Stimulated activated CD8-positive, alpha-beta memory T cell treated with anti-CD3 and anti-CD28 coated beads, Interleukin-4, amount 100 ng/mL, for 4 hours (primary cell): ENCODE results near the gene ZNF483.
"Not testable (repeated sequence)": the region's sequence is repeated elsewhere in the genome, so short reads cannot be mapped to it uniquely, and the experiment has no call there.

Experiments used
- DNase-seq, 2 donors: peaks; one replicate each; pipeline ENCODE4 v3.0.0-alpha.2; 2020; ENCODE audit warnings: low read depth in 2 of 2, low spot score in 1 of 2

Gene ZNF483

DNA sequence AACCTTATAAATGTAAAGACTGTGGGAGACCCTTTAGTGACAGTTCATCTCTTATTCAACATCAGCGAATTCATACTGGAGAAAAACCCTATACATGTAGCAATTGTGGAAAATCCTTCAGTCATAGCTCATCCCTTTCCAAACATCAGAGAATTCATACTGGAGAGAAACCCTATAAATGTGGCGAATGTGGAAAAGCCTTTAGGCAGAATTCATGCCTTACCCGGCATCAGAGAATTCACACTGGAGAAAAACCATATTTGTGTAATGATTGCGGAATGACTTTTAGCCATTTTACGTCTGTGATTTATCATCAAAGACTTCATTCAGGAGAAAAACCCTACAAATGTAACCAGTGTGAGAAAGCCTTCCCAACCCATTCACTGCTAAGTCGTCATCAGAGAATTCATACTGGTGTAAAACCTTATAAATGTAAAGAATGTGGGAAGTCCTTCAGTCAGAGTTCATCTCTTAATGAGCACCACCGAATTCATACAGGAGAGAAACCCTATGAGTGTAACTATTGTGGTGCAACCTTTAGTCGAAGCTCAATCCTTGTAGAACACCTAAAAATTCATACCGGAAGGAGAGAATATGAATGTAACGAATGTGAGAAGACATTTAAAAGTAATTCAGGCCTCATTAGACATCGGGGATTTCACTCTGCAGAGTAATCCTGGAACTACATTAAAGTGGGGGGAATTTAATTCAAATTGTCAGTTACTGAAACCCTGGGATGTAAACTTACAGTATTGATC lies 17.7 kb downstream of the ZNF483 start:
- DNase-seq, result no peak

DNA sequence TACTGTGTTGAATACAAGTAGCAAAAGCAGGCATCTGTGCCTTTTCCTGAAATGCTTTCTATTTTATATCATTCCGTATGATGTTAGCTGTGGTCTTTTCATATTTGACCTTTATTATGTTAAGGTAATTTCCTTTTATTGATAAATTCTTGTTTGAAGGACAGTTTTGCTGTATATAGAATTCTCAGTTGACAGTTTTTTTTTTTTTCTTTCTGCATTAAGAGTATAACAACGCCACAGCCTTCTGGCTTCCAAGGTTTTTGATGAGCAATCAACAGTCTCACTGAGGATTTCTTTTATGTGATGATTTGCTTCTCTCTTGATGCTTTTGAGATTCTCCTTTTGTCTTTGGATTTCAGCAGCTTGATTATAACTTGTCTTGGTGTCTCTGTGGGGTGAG lies 23.6 kb downstream of the ZNF483 start:
- DNase-seq, result no peak

DNA sequence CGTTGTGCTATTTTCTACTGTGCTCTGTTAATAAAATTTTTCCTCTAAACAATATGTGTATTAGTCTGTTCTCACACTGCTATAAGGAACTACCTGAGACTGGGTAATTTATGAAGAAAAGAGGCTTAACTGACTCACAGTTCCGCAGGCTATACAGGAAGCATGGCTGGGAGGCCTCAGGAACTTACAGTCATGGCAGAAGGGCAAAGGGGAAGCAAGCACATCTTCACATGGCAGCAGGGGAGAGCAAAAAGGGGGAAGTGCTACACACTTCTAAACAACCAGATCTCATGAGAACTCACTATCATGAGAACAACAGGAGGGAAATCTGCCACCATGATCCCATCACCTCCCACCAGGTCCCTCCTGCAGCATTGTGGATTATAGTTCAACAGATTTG lies 30.4 kb downstream of the ZNF483 start:
- DNase-seq, result not testable (repeated sequence)

DNA sequence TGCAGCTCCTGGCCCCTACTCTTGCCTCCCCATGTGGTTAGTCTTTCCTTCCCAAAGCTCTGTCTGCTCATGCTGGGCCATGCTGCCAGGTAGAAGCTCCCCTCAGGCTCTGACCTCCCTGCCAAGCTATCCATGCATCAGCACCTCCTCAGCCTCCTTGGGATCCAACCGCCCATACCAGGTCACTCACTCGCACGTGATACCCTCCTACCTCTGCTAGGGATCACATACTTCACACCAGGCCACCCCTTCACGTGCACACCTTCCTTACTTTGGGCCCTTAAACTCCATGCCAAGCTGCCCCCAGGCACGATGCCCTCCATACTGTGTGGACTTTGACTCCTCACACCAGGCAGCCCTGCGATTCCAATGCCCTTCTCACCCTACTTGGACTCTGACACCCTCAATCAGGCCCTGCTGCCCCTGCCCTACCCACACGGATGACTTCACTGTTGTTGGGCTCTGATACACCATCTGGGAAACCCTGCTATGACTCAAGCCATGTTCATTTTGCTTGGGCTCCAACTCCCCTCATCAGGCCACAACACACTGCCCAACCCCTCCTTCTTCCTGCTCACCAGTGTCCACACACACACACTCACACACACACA lies 34.1 kb downstream of the ZNF483 start:
- DNase-seq, result no peak

DNA sequence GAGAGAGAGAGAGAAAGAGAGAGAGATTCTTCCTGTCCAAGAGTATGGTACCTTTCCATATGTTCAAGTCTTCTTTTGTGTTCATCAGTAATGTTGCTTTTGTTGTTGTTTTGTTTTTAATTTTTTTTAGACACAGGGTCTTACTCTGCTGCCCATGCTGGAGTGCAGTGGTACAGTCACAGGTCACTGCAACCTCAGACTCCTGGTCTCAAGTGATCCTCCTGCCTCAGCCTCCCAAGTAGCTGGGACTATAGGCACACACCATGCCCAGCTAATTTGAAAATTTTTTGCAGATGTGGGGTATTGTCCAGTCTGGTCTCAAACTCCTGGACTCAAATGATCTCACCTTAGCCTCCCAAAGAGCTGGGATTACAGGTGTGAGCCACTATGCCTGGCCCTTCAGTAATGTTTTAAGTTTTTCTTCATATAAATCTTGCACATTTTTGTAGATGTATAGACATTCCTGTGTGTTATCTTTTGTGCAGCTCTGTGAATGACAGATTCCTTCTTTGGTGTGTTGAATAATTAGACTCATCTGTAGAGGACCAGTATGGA lies 36.3 kb downstream of the ZNF483 start:
- no peak for DNase-seq

DNA sequence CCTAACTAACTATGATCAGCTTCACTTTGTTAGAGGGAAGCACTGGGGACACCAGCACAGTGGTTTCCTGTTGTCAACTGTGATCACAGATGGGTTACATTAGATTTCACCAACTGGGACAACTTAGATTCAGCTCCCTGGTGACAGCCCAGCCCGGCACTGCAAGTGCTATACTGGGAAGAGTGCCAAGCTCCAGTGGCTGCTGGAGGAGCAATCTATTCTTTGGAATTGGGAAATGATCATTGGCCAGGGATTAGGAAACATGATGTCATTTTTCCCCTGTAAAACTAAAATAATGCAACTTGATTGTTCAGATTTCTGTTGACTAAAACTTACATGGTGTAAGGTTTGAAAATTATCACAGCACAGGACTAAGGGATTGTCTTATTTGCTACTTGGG lies 41.3 kb downstream of the ZNF483 start:
- DNase-seq, result no peak

DNA sequence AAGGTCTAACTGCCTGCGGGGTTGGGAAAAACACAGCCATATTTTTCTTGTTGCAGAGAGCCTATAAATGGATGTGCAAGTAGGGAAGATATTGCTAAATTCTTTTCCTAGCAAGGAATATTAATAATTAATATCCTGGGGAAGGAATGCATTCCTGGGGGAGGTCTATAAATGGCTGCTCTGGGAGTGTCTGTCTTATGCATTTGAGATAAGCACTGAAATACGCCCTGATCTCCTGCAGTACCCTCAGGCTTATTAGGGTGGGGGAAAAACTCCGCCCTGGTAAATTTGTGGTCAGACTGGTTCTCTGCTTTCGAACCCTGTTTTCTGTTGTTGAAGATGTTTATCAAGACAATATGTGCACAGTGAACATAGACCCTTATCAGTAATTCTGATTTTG lies 43.1 kb downstream of the ZNF483 start:
- DNase-seq, result not testable (repeated sequence)

DNA sequence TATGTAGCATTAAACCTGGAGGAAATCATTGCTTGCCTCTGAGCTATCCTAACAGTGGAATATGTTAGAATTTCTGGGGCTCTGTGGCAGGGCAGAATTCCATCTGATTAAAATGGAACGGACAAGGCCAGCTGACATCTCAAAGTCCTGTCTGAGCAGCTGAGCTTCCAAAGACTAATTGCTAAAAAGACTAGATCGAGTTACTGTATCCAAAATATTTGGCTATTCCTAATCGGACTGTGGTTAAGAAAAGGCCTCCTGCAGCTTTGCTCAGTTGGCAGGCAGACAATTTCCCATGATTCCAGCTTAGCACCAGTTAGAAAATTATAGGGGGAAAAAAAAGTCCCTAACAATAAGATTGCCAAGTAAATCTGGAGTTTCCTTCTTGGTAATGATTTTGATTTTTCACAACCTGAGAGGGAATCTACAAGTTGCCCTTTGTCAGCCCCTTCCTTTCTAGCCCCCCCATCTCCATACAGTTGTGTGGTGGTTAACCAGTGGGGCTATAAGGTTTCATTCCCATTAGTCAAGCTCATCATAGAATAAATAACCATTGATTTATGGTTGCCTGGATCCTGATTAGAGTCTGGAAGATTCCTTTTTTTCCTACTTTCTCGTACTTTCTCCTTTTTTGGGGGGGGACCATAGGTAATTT lies 48.1 kb downstream of the ZNF483 start:
- DNase-seq, result no peak

DNA sequence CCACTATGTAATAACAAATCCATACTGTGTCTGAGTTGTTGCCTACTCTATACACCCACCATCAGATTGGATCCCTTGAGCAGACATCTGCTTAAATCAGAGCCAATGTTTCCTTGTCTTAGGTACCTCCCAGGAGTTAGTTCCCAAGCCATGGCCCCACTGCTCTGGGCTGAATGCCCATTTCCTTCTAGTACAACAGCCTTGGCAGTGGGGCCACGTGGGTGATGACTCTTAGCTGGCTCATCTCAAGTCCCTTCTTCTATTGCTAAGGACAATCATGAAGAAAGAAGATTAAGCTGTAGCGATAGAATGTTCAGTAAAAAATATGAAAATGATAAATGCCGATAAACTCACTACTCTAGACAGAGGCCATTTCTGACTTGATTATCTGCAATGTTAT lies 57.9 kb downstream of the ZNF483 start:
- no peak for DNase-seq

DNA sequence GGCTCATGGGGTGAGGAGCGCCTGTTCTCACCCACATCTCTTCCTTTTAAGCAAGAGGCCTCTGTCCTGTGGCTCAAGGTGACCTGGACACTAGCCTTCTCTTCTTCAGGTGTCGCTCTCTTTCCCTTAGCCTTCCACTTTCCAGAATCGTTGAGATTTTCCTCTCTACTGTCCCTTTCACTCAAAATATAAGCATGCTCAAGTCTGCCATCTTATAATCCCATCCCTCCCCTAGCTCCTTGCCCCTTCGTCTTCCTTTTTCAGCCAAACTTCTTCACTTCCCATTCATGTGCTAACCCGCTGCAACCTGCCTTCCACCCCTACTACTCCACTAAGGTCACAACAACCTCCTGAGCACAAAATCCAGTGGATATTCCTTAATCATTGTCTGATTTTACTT lies 61.4 kb downstream of the ZNF483 start:
- DNase-seq, result no peak

DNA sequence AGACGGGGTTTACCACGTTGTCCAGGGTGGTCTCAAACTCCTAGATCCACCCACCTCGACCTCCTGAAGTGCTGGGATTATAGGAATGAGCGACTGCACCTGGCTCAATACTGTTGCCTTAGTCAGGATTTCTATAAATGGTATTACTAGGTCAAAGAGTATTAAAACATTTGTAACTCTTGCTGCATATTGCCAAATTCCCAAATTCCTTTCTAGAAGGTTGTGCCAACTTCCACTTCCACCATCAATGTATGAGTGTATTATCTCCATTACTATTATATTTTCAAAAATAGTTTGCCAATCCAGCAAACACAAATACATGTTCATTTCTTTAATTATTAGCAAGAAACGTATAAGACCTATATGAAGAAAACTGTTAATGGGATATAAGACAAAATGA lies 63.9 kb downstream of the ZNF483 start:
- no peak for DNase-seq

DNA sequence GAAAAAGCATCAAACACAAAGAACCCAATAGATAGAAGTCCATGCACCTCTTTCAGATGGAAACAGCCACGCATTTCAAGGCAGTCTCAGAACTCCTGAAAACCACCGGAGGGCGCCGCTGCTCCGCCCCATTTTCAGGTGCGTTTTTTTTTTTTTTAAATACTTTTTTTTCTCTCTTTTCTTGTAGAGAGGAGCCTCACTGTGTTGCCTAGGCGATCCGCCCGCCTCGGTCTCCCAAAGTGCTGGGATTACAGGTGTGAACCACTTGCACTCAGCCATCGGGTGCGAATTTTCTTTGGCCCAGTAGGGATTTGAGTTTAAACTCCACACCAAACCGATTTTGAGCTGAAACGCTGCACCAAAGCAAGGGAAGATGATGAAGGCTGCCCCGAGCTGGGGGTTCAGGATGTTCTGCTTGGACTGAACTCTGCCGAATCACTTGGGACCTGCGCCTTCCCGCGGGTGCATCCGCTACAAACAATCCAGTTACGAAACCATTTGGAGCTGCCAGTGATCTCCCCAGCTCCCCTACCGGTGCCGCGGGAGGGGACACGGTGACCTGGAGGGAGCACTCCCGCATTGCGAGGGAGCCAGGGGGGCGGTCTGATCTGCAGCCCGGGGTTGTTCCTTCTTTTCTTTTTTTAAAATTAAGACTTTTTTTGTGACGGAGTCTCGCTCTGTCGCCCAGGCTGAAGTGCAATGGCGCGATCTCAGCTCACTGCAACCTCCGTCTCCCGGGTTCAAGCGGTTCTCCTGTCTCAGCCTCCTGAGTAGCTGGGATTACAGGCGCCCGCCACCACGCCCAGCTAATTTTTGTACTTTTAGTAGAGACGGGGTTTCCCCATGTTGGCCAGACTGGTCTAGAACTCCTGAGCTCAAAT lies 73.1 kb downstream of the ZNF483 start:
- DNase-seq, result no peak

DNA sequence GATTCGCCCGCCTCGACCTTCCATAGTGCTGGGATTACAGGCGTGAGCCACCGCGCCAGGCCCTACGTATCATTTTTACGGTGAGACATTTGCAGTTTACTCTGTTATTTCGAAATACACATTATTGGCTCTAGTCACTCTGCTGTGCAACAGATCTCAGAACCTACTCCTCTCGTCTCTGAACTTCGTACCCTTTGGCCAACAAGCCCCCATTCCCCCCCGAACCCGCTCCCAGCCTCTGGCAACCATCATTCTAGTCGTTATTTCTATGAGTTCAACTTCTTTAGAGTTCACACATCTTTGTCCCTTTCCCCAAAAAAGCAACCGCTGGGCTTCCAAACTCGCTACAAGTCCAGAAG lies 73.7 kb downstream of the ZNF483 start:
- no peak for DNase-seq

DNA sequence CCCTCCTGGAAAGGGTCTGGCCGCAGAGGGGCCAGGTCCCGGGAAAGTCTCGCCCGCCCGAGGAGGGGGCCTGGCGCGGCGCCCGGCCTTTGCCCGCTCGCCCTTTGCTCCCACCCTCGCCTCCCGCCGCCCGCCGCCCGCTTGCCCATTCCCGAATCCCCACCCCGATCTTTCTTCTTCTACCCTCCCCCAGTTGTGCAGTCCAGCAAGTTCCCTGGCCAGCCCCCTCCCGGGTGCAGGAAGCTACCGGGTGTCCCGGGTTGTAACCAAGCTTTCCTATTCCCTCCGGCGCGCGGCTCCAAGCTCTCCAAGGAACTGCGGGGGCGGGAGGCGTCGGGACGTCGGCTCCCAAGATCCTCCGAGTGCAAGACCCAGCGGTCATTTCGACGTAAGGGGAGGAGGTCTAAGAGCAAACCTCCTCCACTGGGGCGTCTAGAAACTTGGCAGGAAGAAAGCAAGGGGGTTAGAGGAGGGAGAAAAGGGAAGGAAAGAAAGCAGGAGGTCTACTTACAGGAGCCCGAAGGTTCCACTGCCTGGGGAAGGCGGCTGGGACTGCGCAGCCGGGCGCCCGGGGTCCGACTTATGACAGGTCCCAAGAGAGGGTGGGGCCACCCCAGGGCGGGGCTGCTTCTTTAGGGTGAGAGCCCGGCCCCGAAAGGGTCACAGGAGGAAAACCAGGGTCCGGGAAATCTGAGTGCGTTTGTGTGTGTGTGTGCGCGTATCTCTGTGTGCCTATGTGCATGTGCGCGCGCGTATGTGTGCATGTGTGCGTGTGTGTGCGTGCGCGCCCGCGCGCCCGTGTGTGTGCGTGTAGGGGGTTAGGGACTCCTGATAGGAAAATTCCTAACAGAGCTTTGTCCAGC lies 74.3 kb downstream of the ZNF483 start, which contains the start of gene PTGR1:
Gene PTGR1, minus strand, starts transcription at position 556 of the 863 bp plus-strand sequence. CDS start 2,225 bp downstream, outside the sequence.
- no peak for DNase-seq

DNA sequence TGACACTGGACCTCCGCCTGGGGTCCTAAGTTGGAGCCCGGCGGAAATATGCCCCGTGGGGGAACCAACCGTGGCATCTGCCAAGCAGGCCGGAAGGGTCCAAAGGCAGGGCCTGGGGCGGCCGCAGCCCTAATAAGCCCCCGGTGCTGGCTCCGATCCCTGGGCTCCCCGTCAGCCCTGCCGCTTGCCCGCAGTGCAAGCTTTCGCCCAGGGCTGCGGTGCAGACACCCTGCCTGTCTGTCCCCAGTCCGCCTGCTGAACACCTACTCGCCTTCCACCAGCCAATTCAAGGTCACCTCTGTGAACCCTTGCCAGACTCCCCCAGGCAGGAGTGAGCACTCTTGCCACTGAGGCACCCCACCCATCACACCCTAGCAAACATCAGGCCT lies 75.0 kb downstream of the ZNF483 start:
- DNase-seq, result no peak

DNA sequence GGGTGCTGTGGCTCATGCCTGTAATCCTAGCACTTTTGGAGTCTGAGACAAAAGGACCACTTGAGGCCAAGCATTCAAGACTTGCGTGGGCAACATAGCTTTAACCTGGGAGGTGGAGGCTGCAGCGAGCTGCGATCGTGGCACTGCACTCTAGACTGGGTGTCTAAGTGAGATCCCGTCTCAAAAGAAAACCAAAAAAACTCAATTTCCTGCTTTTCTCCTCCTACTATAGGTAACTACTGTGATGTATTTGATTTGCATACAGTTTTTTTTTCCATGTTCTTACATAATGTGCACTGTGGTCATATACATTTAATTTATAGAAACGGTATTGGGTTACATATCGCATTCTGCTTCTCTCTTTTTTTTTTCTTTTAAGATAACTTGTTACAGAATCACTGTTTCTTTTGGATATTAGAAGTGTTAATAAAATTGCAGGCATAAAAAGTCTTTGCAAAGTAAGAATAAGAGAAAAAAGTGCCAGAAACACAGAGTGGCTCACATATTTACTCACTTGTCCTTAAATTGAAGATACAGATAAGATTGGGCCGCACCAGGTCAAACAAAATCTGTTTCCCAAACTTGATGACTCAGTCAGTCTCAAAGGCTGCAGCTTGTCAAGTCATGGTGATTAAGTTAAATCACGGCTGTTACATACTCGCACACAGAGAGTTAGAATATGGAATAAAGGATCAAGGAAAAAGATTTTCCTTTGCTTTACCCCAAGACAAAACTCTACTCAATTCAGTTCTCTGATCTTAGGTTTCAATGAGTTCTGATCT lies 76.4 kb downstream of the ZNF483 start:
- no peak for DNase-seq

DNA sequence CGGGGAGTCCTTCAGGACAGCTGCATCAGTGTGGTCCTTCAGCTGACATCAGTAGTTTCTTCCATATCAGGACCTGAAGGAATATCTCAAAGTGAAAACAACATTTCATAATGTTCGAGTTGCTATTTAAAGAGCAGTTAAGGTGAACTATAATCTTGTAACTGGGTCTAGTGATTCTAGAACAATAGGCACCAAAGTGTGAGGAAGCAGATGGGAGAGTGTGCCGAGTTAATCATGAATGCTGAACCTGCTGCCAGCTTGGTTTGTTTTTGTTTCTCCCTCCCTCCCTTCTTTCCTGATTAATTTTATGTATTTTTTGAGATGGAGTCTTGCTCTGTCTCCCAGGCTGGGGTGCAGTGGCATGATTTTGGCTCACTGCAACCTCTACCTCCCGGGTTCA lies 78.1 kb downstream of the ZNF483 start:
- no peak for DNase-seq

DNA sequence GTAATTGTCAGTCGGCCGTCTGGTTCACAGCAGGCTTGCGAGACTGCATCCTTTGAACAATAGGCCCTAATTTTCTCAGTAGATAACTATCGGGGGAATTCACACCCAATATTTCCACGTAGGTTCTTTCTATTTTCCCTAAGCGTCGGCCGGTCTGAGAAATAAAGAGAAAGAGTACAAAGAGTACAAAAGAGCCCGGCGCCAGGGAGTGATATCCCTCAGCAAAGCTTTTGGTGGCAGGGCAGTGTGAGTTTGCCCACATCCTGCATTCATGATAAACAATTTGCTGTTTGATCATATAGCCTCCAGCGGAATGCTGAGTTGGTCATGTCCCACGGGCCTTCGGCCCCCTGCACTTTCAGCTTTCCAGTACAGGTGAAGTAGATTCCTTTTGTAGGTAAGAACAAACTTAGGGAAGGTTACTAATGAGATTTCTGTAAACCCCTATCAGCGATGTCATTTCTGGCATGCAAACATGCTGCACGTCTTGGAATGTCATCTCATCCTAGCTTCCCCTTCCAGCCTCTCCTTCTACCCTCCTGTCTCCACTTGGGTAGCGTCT lies 79.2 kb downstream of the ZNF483 start:
- no peak for DNase-seq

DNA sequence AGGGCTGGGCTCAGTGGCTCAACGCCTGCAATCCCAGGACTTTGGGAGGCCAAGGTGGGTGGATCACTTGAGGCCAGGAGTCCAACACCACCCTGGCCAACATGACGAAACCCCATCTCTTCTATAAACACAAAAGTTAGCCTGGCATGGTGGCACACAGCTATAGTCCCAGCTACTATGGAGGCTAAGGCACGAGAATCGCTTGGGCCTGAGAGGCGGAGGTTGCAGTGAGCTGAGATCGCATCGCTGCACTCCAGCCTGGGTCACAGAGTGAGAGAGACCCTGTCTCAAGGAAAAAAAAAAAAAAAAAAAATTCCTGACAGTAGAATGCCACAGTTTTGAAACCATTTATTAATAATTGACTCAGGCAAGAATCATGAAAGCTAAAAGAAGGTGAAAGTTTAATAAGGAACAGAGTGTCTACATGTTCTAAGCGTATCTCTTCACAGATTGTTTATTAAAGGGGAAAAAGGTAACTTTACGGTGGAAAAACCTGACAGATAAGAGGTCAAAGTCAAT lies 80.1 kb downstream of the ZNF483 start:
- no peak for DNase-seq
